GM13977 (cell line): ENCODE measurements around the gene DEF6.

Source experiments
- DNase-seq: peaks from one replicate; pipeline ENCODE4 v3.0.0; 2012; ENCODE audit warnings: low spot score
- in situ Hi-C: fragments of 300-500 bp; cut with MboI; formaldehyde crosslinking; loops from one replicate; pipeline ENCODE4 v1.12.0; 2022; ENCODE audit warnings: low sequenced_read_pairs, low pct_unique_long_range_greater_than_20kb, mixed read lengths, inconsistent platforms; ENCODE audit not compliant: unreplicated experiment
- TF ChIP-seq, protein P1 (sequence below): IDR thresholded peaks from 2 replicates; pipeline ENCODE4 v1.5.1; 2012; ENCODE audit warnings: mild to moderate bottlenecking, control low read depth; ENCODE audit not compliant: insufficient read depth; ENCODE audit errors: extremely low read depth, missing control alignments

The DEF6 gene

DNA sequence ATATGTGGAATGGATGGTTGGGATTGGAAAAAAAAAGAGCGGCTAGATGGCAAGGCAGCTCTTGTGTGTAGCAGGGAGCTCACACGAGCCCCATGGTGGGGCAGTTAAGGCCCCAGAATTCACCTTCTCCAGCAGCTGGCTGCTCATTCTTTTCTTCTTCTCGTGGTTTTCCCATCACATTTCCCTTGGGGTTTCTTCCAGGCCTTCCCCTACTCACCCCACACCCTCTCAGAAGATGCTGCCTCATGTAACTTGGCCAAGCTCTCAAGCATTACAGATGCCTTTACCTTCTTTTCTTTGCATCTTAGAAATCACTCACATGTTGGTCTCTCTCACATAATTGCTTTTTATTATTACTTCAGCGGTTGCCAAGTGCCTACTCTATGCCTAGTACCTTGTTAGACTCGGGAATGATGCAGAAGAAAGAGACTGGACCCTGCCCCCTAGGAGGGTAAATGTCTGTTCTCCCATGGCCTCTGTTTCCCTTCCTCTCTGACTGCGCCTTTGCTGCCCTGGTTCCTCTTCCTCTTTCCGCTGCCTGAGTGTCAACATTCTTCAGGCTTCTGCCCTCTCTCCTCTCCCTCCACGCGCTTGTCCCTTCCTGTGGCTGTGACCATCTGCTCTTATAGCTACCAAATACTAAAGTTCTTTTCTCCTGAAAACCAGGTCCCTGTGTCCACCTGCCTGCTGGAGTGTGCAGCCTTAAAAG, 73.3 kb downstream of the DEF6 start:
- TF ChIP-seq, protein P1, sequence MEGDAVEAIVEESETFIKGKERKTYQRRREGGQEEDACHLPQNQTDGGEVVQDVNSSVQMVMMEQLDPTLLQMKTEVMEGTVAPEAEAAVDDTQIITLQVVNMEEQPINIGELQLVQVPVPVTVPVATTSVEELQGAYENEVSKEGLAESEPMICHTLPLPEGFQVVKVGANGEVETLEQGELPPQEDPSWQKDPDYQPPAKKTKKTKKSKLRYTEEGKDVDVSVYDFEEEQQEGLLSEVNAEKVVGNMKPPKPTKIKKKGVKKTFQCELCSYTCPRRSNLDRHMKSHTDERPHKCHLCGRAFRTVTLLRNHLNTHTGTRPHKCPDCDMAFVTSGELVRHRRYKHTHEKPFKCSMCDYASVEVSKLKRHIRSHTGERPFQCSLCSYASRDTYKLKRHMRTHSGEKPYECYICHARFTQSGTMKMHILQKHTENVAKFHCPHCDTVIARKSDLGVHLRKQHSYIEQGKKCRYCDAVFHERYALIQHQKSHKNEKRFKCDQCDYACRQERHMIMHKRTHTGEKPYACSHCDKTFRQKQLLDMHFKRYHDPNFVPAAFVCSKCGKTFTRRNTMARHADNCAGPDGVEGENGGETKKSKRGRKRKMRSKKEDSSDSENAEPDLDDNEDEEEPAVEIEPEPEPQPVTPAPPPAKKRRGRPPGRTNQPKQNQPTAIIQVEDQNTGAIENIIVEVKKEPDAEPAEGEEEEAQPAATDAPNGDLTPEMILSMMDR, result no peak
- in situ Hi-C loops, result no loop called here
- DNase-seq, result no peak
